SKM-1 (cell line): Measurements from ENCODE around the gene THOC7.
A peak's percentile ranks its signal among the peaks of the same experiment; 100 is the strongest.

Experiments used
- DNase-seq: peaks from one replicate; lab custom pipeline; 2025; ENCODE audit not compliant: unreplicated experiment; lab: John Stamatoyannopoulos, UW

The THOC7 gene

GRCh38 chr3:63878394-63879060, 14.9 kb upstream of the THOC7 start:
- no peak for DNase-seq

DNA sequence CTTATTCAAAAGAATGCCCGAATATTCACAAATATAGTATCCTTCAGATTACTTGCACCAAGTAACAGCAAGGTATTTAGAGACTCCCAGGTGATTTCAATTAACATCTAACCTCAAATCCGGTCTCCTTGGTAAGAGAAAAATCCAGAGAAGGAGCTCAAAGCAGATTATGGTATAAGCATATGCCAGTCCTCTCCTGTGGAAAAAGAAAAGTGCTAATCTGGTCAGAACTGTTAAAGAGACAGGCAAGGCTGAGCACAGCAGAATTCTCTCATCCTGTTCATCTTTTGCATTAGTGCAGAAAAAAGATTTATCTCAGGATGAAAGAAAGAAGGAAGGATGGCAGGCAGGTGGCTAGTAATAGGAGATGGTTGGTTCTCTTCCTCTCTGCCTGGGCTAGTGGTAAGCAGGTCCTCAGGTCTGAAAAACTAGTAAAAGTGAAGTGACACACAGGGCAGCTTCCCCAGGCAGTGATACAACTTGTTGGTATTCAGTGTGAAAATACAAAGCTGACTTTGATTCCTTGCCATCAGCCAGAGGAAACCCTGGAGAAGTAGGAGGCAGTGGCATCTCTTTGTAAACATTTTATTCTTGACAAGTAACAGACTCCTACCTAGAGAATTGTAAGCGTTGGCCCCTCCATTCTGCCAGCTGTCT, 14.3 kb upstream of the THOC7 start:
- DNase-seq = no peak

DNA sequence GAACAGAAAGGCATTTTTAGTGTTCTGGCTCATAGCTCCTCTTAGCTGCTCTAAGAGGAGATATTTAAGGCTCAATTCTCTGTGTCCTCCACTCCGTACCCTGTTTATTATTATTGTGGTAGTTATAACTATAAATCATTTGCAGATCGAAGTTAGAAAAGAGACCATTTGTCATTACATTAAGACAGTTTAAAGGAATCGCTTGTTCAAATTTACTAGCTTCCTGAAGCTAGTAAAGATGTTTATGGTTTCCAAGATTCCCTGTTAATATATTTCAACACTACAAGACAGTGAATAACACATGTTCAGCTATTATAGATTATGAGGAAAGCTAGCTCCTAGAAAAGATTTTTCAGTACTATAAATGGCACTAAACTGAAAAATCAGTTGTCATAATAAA, 12.7 kb upstream of the THOC7 start:
- no peak for DNase-seq

DNA sequence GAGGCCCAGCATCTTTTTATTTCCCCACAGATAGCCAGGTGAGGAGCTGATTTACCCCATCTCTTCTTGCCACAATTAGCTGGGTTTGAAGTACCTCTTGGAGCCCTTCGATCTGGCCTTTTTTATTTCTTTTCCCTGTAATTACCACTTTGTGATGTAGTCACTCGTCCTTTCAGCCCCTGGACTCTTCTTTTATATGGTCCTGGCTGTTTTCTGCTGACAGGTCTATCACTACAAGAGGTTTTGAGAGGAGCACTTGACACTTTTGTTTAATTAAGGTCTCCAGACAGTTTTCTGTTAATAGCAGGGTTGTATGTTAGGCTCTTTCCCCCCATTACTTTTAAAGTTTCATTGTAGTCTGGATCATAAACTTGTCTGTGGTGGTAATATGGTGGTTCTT, 11.9 kb upstream of the THOC7 start:
- no peak for DNase-seq

- DNase-seq = no peak
These were observed 11.2 kb upstream of the THOC7 start for GRCh38 chr3:63874769-63875168.

GRCh38 chr3:63872135-63872924, 8.7 kb upstream of the THOC7 start:
- DNase-seq = no peak

DNA sequence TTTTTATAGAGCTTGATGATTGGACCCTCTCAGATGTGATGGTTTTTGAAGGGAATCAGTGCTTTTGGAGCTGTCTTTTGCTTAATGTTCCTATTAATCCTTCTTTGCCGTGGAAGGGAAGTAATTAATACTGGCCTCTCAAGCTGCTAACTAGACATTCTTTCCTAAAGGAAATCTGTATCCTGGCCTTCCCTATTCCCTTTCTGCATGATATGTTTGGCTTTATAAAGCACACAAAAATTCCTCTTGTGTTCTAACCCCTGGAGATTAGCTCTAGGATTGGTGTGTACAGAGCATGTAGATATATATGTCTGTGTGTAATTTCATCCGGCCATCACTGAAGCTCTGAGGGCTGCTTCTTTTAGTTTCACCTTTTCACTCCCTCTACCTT, 7.0 kb upstream of the THOC7 start:
- no peak for DNase-seq

- no peak for DNase-seq
These were observed 6.5 kb upstream of the THOC7 start for GRCh38 chr3:63869940-63870614.

DNA sequence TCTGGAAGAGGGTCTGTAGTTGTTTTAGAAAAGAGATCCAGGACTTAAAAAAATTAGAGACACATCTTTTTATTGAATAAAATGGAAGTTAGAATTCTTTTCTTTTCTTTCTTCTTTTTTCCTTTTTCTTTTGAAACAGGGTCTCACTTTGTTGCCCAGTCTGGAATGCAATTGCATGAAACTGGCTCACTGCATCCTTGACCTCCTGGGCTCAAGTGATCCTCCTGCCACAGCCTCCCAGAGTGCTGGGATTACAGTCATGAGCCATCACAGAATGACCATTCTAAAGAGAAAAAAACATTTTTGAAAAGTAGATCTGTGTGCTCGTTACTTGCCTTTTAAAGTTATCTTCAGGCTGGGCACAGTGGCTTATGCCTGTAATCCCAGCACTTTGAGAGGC, 3.6 kb upstream of the THOC7 start:
- no peak for DNase-seq

GRCh38 chr3:63864965-63865327, 1.3 kb upstream of the THOC7 start:
- DNase-seq = no peak

DNA sequence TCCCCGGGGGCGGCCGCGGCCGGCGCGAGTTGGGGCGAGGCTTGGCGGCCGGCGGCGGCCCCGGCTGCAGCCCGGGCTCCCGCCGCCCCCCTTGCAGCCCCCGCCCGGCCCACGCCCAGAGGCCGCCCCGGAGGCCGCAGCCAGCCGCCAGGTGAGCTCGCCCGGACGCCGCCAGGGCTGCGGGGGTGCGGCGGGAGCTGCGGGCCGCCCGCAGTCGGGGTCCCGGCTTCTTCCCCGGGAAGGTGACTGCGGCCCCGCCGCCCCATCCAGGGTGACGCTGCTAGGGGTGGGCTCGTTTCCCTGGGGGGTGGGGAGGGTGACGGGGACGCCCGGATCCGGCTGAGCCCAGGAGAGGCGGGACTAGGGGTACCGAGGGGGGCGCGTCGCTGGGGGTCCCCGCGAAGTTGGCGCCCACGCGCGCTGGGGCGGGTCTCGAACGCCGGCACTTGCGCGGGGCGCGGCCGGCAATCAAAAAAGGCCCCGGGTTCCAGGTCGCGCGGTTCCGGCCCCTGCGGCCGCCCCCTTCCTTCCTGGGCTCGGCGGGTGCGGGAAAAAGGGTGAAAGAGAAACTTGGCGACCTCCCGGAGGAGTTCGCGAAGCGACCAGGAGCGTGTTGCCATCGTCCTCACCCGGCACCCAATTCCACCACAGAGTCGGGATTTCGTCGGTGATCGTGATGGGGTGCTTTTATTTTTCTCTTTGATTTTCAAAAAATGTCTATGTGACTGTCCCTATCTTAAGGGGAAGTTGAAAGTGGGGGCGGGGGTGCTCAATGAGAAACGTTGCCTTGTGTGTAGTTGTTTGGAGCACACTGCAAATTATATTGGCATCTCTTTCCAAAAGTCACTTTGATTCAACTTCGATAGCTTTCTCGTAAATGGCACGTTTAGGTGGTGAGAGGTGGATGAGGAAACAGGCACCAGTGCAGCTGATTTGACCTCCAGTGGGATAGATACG, 681 bp upstream of the THOC7 start:
- DNase-seq = peak; percentile 32

GRCh38 chr3:63862804-63863149, 828 bp downstream of the THOC7 start:
- DNase-seq = no peak

DNA sequence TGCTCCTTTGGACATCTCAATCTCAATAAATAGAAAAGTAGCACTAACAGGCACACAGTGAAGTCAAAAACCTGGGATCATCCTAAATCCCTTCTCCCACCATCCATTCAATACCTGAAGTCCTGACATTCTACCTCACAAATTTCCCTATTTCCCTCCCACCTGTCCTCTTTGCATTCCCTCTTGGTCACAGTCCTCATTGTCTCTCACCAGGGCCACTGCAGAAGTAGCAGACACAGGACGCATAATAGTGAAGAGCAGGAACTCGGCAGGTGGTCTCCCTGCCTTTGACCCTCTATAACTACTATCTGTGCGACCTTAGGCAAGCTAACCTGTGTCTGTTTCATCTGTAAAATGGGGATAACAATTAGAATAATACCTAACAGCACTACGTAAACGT, 2.3 kb downstream of the THOC7 start:
- no peak for DNase-seq

GRCh38 chr3:63860776-63861175, 2.8 kb downstream of the THOC7 start:
- no peak for DNase-seq

- DNase-seq = no peak
These were observed 6.3 kb downstream of the THOC7 start for GRCh38 chr3:63857311-63857710.

DNA sequence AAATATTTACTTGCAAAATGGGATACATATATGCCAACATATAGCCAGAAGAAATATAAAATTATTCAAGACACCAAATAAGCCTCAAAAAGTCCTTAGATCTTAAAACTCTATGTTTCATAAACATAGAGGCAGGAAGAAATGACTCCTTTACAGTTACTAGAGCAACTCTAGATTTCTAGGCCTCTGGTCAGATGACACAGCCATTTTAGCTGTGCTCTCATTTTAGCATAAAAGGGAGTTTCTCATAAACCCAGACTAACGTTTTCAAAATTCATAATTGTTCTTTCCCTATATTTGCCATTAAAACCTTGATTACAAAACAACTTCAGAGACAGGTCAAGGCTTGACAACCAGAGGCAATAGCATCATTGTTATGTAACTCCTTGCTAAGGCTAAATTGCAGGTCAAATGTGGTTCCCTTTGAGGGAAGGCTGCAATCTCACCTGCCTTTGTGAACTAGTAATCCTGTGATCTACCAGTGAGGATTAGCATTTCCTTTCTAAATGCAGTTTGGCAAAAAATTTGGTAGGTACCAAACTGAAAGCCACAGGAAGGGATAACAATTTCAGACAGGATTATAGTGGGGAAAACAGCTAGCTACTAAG, 8.2 kb downstream of the THOC7 start:
- DNase-seq = no peak

- DNase-seq = no peak
These were observed 10.5 kb downstream of the THOC7 start for GRCh38 chr3:63853106-63853505.

DNA sequence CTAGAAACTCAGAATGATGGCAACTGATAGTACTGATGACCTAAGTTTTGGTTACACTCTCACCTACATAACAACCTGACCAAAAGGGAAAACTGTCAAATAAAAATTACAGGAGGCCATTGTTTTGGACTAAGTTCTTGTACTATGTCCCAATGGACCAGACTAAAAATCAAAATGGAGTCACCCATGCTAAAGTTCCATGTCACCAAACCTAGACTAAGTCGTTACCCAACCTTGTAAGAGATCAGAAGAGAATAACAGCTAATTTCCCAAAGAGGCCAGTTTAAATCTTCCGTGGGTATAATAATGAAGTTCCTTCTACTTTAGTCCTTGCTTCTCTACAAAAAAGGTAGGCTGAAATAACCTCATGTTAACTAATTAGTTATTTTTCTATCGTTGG, 12.3 kb downstream of the THOC7 start:
- no peak for DNase-seq

GRCh38 chr3:63849175-63849574, 14.4 kb downstream of the THOC7 start:
- DNase-seq = no peak

DNA sequence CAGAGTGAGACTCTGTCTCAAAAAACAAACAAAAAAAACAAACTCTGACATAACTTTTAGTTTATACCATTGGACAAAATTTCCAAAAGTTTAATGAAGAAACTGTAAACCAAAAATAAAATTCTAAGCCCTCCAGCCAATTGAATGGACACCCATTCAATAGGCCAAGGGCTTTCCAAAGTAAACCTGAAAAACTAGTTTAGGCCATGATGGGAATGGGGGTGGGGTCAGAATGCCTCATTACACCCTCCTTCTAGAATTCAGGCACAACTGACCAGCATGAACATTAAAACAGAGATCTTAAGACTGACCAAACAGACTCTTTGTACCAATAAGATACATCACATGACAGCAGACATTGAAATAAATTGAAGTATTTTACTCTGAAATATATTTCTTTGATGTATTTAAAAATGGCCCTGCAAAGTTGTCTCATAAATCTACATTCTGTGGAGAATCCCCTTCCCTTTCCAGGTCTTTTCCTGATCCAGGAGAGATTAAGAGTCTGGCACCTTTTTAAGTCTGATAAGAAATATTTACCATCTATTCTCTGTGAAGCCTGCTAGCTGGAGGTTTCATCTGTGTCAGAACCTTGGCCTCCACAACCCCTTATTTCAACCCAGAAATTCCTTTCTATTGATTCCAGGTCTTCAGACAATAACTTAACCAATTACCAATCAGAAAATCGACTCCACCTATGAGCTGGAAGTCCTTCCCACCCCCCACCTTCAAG, 15.7 kb downstream of the THOC7 start:
- DNase-seq = no peak
